MCF 10A (cell line): ENCODE measurements around the gene CTCFL. TPM values are rescaled to one million over a fixed set of nuclear protein-coding genes. Genes with fewer than 3 reads are reported as not detected.
"Not testable (repeated sequence)": the region's sequence is repeated elsewhere in the genome, so short reads cannot be mapped to it uniquely, and the experiment has no call there.

Source experiments
- BruUV-seq: library from RNA; stranded (reverse); fragments of 400-500 nt; replicated peaks from 2 replicates; lab custom pipeline; 2021; lab: Mats Ljungman, UMichigan
- CTCF ChIA-PET: fragments of 300-600 bp; sonication (Branson Sonifier 250); formaldehyde crosslinking; extraction: SDS; loops from one replicate; lab custom pipeline; 2021; ENCODE audit warnings: antibody characterized with exemption, inconsistent platforms; lab: Yijun Ruan, JAX
- POLR2A ChIA-PET: fragments of 300-600, 350-650 bp; sonication (Branson Sonifier 250); formaldehyde crosslinking; extraction: SDS; loops from one replicate; lab custom pipeline; 2020; ENCODE audit warnings: antibody characterized with exemption, inconsistent platforms; lab: Yijun Ruan, JAX
- DNase-seq: peaks from one replicate; pipeline ENCODE4 v3.0.0-alpha.2; 2018; ENCODE audit not compliant: unreplicated experiment
- H3K27ac Mint-ChIP-seq: one replicate; pipeline ENCODE4 v1.8.0; 2022; ENCODE audit warnings: mild to moderate bottlenecking, low read depth, mixed read lengths; ENCODE audit not compliant: unreplicated experiment
- H3K27me3 Mint-ChIP-seq: one replicate; pipeline ENCODE4 v1.8.0; 2022; ENCODE audit warnings: mixed read lengths; ENCODE audit not compliant: insufficient read depth, unreplicated experiment
- H3K36me3 Mint-ChIP-seq: one replicate; pipeline ENCODE4 v1.8.0; 2022; ENCODE audit warnings: mild to moderate bottlenecking, moderate library complexity, mixed read lengths; ENCODE audit not compliant: insufficient read depth, unreplicated experiment
- H3K4me1 Mint-ChIP-seq: one replicate; pipeline ENCODE4 v1.8.0; 2022; ENCODE audit warnings: mixed read lengths; ENCODE audit not compliant: insufficient read depth, unreplicated experiment
- H3K4me3 Mint-ChIP-seq: one replicate; pipeline ENCODE4 v1.8.0; 2022; ENCODE audit warnings: mild to moderate bottlenecking, moderate library complexity, mixed read lengths; ENCODE audit not compliant: unreplicated experiment
- H3K9me3 Mint-ChIP-seq: one replicate; pipeline ENCODE4 v1.8.0; 2022; ENCODE audit warnings: mixed read lengths; ENCODE audit not compliant: unreplicated experiment
- intact Hi-C: fragments of 100-400 bp; cut with micrococcal nuclease; formaldehyde crosslinking; loops from 2 replicates; pipeline ENCODE4 v1.14.1; 2022
- total RNA-seq: library from RNA; stranded (reverse); gene quantifications from 2 replicates; pipeline ENCODE4 v1.2.3, GENCODE V29; 2022
- TF ChIP-seq, protein P1 (sequence below): fragments of 200-600 bp; IDR thresholded peaks from one replicate; pipeline ENCODE4 v1.8.0; 2022; ENCODE audit warnings: antibody characterized with exemption, mild to moderate bottlenecking; ENCODE audit not compliant: unreplicated experiment

CTCFL gene
- total RNA-seq, 1 experiment from 2014 or later, result not detected

GRCh38 chr20:57474205-57474604, 50.7 kb downstream of the CTCFL start:
- no peak for DNase-seq

GRCh38 chr20:57473246-57474048, 51.5 kb downstream of the CTCFL start:
- H3K27ac Mint-ChIP-seq, result no peak overlapping the region
- DNase-seq, result peak; percentile 32
- peaks cover 88% of the 10 kb centered on the region for H3K27me3 Mint-ChIP-seq
- POLR2A ChIA-PET, result no interaction called here
- CTCF ChIA-PET, result interaction anchor here (0.7 to 1.6 kb wide), 6 partner anchors 20 to 92 kb away, joined by 3 to 9 read pairs (median 5); no protein-coding TSS in a partner anchor
- no peaks in the 10 kb centered on the region for H3K36me3 Mint-ChIP-seq
- no peaks in the 10 kb centered on the region for H3K4me1 Mint-ChIP-seq
- H3K9me3 Mint-ChIP-seq, result no peaks in the 10 kb centered on the region
- intact Hi-C loops, result no loop called here
- TF ChIP-seq, protein P1, sequence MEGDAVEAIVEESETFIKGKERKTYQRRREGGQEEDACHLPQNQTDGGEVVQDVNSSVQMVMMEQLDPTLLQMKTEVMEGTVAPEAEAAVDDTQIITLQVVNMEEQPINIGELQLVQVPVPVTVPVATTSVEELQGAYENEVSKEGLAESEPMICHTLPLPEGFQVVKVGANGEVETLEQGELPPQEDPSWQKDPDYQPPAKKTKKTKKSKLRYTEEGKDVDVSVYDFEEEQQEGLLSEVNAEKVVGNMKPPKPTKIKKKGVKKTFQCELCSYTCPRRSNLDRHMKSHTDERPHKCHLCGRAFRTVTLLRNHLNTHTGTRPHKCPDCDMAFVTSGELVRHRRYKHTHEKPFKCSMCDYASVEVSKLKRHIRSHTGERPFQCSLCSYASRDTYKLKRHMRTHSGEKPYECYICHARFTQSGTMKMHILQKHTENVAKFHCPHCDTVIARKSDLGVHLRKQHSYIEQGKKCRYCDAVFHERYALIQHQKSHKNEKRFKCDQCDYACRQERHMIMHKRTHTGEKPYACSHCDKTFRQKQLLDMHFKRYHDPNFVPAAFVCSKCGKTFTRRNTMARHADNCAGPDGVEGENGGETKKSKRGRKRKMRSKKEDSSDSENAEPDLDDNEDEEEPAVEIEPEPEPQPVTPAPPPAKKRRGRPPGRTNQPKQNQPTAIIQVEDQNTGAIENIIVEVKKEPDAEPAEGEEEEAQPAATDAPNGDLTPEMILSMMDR, result no peak
- no peak overlapping the region for H3K4me3 Mint-ChIP-seq
- BruUV-seq, result no TSS peak

More at GRCh38 chr20:57474205-57474604, 50.7 kb downstream of the CTCFL start:
- Mint-ChIP-seq H3K27me3 (peaks cover 88% of the 10 kb centered on the region), H3K9me3 (no peaks in the 10 kb centered on the region), H3K36me3 (no peaks in the 10 kb centered on the region), H3K4me1 (no peaks in the 10 kb centered on the region), H3K4me3 (no peak overlapping the region), H3K27ac (no peak overlapping the region)
- TF ChIP-seq, protein P1, result no peak
- ChIA-PET CTCF (interaction anchor here (1.0 to 1.6 kb wide), 3 partner anchors 9 to 24 kb away, joined by 3 to 6 read pairs (median 4); no protein-coding TSS in a partner anchor), POLR2A (interaction anchor here (1.0 kb wide), 1 partner anchor 41 kb away, joined by 4 read pairs; no protein-coding TSS in a partner anchor)
- intact Hi-C loops, result no loop called here
- BruUV-seq, result no TSS peak

DNA sequence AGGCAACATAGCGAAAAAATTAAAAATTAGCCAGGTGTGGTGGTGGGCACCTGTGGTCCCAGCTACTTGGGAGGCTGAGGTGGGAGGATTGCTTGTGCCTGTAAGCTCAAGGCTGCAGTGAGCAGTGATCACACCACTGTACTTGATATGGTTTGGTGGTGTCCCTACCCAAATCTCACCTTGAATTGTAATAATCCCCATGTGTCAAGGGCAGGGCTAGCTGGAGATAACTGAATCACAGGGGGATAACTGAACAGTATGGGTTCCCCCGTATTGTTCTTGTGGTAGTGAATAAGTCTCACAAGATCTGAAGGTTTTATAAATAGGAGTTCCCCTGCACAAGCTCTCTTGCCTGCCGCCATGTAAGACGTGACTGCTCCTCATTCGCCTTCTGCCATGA, 52.5 kb downstream of the CTCFL start:
- DNase-seq, H3K27ac Mint-ChIP-seq, POLR2A ChIA-PET, H3K9me3 Mint-ChIP-seq, intact Hi-C loops, H3K36me3 Mint-ChIP-seq, BruUV-seq, H3K4me3 Mint-ChIP-seq, H3K4me1 Mint-ChIP-seq: not testable (repeated sequence)
- CTCF ChIA-PET, result interaction anchor here (1.0 to 1.4 kb wide), 3 partner anchors 21 to 124 kb away, joined by 4 to 7 read pairs (median 4); no protein-coding TSS in a partner anchor
- peaks cover 88% of the 10 kb centered on the region for H3K27me3 Mint-ChIP-seq

DNA sequence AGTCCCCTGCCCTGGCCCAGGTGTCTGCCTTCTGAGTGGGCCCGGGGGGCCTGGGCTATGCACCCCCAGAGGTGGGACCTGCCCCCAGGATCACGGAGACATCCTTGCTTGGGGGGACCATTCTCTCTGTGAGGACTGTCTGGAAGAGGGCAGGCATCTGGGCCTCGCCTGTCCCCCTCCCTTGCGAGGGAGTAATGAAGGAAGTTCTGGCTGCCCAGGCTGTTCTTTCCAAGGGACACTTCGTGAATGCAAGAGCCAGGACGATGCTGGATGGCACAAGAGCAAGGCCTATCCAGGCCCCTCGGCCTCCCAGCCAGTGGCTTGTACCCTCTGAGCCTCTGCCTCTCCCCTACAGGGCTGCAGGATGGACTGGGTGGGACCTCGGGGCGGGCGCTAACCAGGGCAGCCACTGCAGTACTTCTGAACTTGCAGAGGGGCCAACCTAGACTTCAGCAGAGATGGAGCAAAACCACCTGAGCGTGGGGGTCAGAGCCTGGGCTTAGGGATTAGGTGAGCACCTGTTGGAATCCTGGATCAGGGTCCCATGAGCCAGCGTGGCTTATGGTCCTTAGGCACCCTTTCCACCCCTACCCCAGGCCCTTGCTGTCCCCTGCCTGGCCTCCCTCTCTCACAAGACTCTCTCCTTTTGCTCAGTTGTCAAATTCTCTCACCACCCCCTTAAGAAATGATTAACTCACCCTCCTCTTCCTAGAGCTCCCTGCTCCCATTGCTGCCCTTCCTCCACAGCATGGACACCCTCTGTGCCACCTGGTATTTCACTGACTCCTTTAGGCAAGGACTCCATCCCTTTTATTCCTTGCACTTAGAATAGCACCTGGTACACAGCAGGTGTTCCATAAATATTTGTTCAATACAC, 53.2 kb downstream of the CTCFL start:
- TF ChIP-seq, protein P1, result no peak
- POLR2A ChIA-PET, result interaction anchor here (0.7 kb wide), 1 partner anchor 100 kb away, joined by 4 read pairs; no protein-coding TSS in a partner anchor
- H3K4me1 Mint-ChIP-seq, result no peaks in the 10 kb centered on the region
- CTCF ChIA-PET, result interaction anchor here (0.6 to 1.4 kb wide), 5 partner anchors 24 to 604 kb away, joined by 3 to 7 read pairs (median 4); no protein-coding TSS in a partner anchor
- no peak for DNase-seq
- intact Hi-C loops, result no loop called here
- peaks cover 91% of the 10 kb centered on the region for H3K27me3 Mint-ChIP-seq
- H3K27ac Mint-ChIP-seq, result no peak overlapping the region
- no peaks in the 10 kb centered on the region for H3K9me3 Mint-ChIP-seq
- no TSS peak for BruUV-seq
- H3K4me3 Mint-ChIP-seq, result no peak overlapping the region
- H3K36me3 Mint-ChIP-seq, result no peaks in the 10 kb centered on the region
